Adrenal gland (tissue), 12 donors: ENCODE results near the gene RNF123. TPM values are rescaled to one million over a fixed set of nuclear protein-coding genes. Genes with fewer than 3 reads are reported as not detected.

Experiments
- DNase-seq, 7 donors: peaks; one replicate each; pipeline ENCODE4 v3.0.0-alpha.2; 2019 to 2020
- H3K27ac ChIP-seq, 5 donors: fragments of 200-600 bp; sonication (generic) in 4 of 5; 1 replicate in 3 of 5; 2 replicates in 2 of 5; pipeline versions ENCODE4 v1.5.1 to v1.8.0; 2016 to 2020; ENCODE audit warnings: mild to moderate bottlenecking in 1 of 5
- H3K27me3 ChIP-seq: fragments of 200-600 bp; 2 replicates; pipeline ENCODE4 v1.8.0; 2021
- H3K36me3 ChIP-seq, 2 donors: fragments of 200-600 bp; replicated peaks in 1 of 2; 1 replicate in 1 of 2; 2 replicates in 1 of 2; pipeline versions ENCODE4 v1.5.1 to v1.8.0; 2018 to 2022
- H3K4me1 ChIP-seq, 2 donors: fragments of 200-600 bp; replicated peaks in 1 of 2; 1 replicate in 1 of 2; 2 replicates in 1 of 2; pipeline versions ENCODE4 v1.5.1 to v1.8.0; 2018 to 2021
- H3K4me3 ChIP-seq, 4 donors: fragments of 200-600 bp; sonication (generic) in 3 of 4; one replicate each; pipeline ENCODE4 v1.5.1; 2016 to 2018
- H3K9me3 ChIP-seq, 3 donors: fragments of 200-600 bp; sonication (generic) in 1 of 3; replicated peaks in 1 of 3; 1 replicate in 2 of 3; 2 replicates in 1 of 3; pipeline versions ENCODE4 v1.5.1 to v1.8.0; 2016 to 2021
- CTCF ChIP-seq, 6 experiments: fragments of 450-650 bp in 4 of 6; fragments of 200-600 bp in 2 of 6; sonication (generic) in 1 of 6; IDR thresholded peaks; 1 replicate in 5 of 6; 2 replicates in 1 of 6; pipeline versions ENCODE4 v1.5.1 to v1.8.0; 2016 to 2021; ENCODE audit warnings: antibody characterized with exemption in 6 of 6, mild to moderate bottlenecking in 2 of 6, moderate library complexity in 1 of 6
- POLR2A ChIP-seq, 2 donors: fragments of 450-650 bp; IDR thresholded peaks; one replicate each; pipeline ENCODE4 v1.6.1; 2017; ENCODE audit warnings: antibody characterized with exemption in 2 of 2, mild to moderate bottlenecking in 2 of 2, moderate library complexity in 1 of 2
- WGBS, 4 donors: extraction: QIAGEN DNeasy Blood & Tissue Kit in 2 of 4; methylation state at CpG; one replicate each; pipeline versions ENCODE4 v1.1.5 to v1.1.7; 2013 to 2017; 5-methylcytosine and 5-hydroxymethylcytosine counted together
- intact Hi-C, 2 donors: fragments of 100-400 bp; cut with DNase I; formaldehyde crosslinking; loops; one replicate each; pipeline versions ENCODE4 v1.14.1 to v1.15.0; 2022 to 2023
- polyA plus RNA-seq, 3 donors: library from polyadenylated mRNA; stranded (reverse); fragments of 200-250 nt in 2 of 3; fragments of 350-450 nt in 1 of 3; fragmentation: Illumina TruSeq in 1 of 3; extraction: RNeasy Lipid Tissue Mini Kit (QIAGEN cat#74804) in 1 of 3; gene quantifications; one replicate each; pipeline ENCODE4 v1.2.3, GENCODE V29; 2013 to 2014
- total RNA-seq, 9 donors: library from RNA; depleted of rRNA in 4 of 9; stranded (reverse); fragments of >200 nt in 4 of 9; fragments of 120-200 nt in 1 of 9; fragmentation: NEBNext Ultra II Directional in 1 of 9; extraction: Animal tissue kit (Norgen Biotek cat#: 25700) in 1 of 9; gene quantifications; one replicate each; pipeline versions ENCODE4 v1.1.0 to v1.2.4, GENCODE V29; 2013 to 2023
- donor health status: healthy with polysubstance abuse.
- donor health status: Bipolar disorder and iron deficiency.
- donor health status: DM: yes; HTN: yes; CAD: no.
- donor health status: DM: no; HTN: no; CAD: no.
- donor health status: DM: no; HTN: no; CAD: no.
- donor health status: DM: yes; HTN: yes; CAD: no.

Gene RNF123
- total and polyA plus RNA-seq, 12 donors: 19.5 to 62.3 (median 38.3) TPM

- no peak for DNase-seq
- no peak overlapping the region for H3K4me3 ChIP-seq
- H3K9me3 ChIP-seq: no peaks in the 10 kb centered on the region
- H3K4me1 ChIP-seq: no peaks in the 10 kb centered on the region
- no peaks in the 10 kb centered on the region for H3K27me3 ChIP-seq
- intact Hi-C loops: no loop called here
- H3K36me3 ChIP-seq: peaks cover 0 to 54% of the 10 kb centered on the region in 2 donors
- TF ChIP-seq POLR2A (IDR thresholded peaks at IDR 0.05): no peak
- no peak for TF ChIP-seq CTCF (IDR thresholded peaks at IDR 0.05)
- WGBS, 4 donors: 91 to 96% (median 94%) methylated on average over 11 to 16 of the region's 16 CpGs
- H3K27ac ChIP-seq: no peak overlapping the region
Observed at GRCh38 chr3:49699281-49699979, 10.1 kb downstream of the RNF123 start.

DNA sequence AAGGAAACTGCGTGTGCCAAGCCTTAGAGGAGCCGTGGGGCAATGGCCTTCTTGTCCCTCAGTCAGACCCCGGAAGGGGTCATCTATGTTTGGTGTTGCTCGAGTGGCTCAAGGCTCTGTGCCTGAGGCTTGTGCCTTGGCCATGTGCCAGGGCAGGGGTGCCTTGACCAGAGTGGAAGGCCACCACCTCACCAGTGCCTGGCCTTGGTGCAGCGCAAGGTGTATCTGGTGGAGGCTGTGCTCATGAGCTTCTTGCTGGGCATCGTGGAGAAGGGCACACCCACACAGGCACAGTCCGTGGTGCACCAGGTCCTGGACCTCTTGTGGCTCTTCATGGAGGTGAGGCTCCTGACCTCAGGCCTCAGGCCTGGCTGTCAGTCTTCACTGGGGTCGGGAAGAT is 10.7 kb downstream of the RNF123 start:
- 66 to 72% (median 69%) methylated on average over 4 to 8 of the region's 8 CpGs for WGBS, 4 donors

DNA sequence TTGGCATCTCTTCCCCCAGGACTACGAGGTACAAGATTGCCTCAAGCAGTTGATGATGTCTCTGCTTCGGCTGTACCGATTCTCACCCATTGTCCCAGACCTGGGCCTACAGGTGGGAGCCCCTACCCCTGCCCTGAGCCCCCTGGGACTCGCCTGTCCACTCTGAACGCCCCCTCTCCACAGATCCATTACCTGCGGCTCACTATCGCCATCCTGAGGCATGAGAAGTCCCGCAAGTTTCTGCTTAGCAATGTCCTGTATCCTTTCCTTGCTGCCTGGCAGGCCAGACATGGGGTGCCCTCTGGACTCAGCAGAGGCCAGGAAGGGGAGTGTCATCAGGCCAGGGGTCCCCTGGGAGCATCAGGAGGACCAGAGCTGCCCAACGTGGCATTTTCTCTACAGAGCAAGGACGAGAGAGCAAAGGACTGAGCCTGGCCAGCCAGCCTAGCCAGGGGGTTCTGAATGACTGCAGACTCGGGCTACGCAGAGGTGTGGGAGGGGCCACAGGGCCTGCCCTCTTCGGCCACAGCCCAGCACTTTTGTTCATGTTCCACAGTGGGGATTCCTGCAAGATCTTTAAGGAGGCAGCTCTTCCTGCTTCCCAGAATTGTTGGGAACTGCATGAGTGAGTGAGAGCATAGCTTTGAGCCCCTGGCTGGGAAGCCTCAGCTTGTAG is 11.2 kb downstream of the RNF123 start:
- intact Hi-C loops: loop anchor here in 1 of 2 donors (10.0 kb wide), 1 partner anchor 134 kb away; no protein-coding TSS in a partner anchor

More for the DNA sequence above, 10.7 kb downstream of the RNF123 start:
- TF ChIP-seq CTCF (IDR thresholded peaks at IDR 0.05): no peak
- no peak for TF ChIP-seq POLR2A (IDR thresholded peaks at IDR 0.05)
- peaks cover 0 to 59% of the 10 kb centered on the region in 2 donors for H3K36me3 ChIP-seq
- intact Hi-C loops: loop anchor here in 1 of 2 donors (10.0 kb wide), 1 partner anchor 135 kb away; no protein-coding TSS in a partner anchor
- no peak overlapping the region for H3K4me3 ChIP-seq
- H3K9me3 ChIP-seq: no peaks in the 10 kb centered on the region
- no peaks in the 10 kb centered on the region for H3K4me1 ChIP-seq
- DNase-seq: no peak
- no peaks in the 10 kb centered on the region for H3K27me3 ChIP-seq
- H3K27ac ChIP-seq: no peak overlapping the region

More for the DNA sequence above, 11.2 kb downstream of the RNF123 start:
- TF ChIP-seq POLR2A (IDR thresholded peaks at IDR 0.05): no peak
- no peak for TF ChIP-seq CTCF (IDR thresholded peaks at IDR 0.05)
- Histone ChIP-seq H3K4me1 (no peaks in the 10 kb centered on the region), H3K36me3 (peaks cover 0 to 64% of the 10 kb centered on the region in 2 donors), H3K9me3 (no peaks in the 10 kb centered on the region), H3K27me3 (no peaks in the 10 kb centered on the region), H3K4me3 (no peak overlapping the region), H3K27ac (no peak overlapping the region)
- 78 to 87% (median 83%) methylated on average over 10 to 13 of the region's 13 CpGs for WGBS, 4 donors
- DNase-seq: no peak
